ENCODE results near the gene F11R.
A peak's percentile ranks its signal among the peaks of the same experiment; 100 is the strongest.
"Not testable (repeated sequence)": the region's sequence is repeated elsewhere in the genome, so short reads cannot be mapped to it uniquely, and the experiment has no call there.

F11R gene

GRCh38 chr1:160972939-160973338 is 48.0 kb downstream of the F11R start:
- DNase-seq (ENCODE audit: low read depth in 2 of 2) = no peak

- peak in 1 of 2 donors; percentile 3 for DNase-seq (ENCODE audit: low read depth in 2 of 2)
Observed at GRCh38 chr1:160971618-160972056, 49.3 kb downstream of the F11R start.

GRCh38 chr1:160963521-160963920 is 57.4 kb downstream of the F11R start:
- DNase-seq (ENCODE audit: low read depth in 2 of 2) = no peak

- no peak for DNase-seq (ENCODE audit: low read depth in 2 of 2)
Observed at GRCh38 chr1:160961419-160961818, 59.5 kb downstream of the F11R start.

GRCh38 chr1:160956966-160957365 is 64.0 kb downstream of the F11R start:
- DNase-seq (ENCODE audit: low read depth in 2 of 2) = no peak

- peak; percentile 11 to 19 for DNase-seq (ENCODE audit: low read depth in 2 of 2)
Observed at GRCh38 chr1:160954158-160955104, 66.5 kb downstream of the F11R start, which contains the start of gene ITLN2. ITLN2 (minus strand) TSS chr1:160954809; CDS start chr1:160954741, 68 bp downstream.

GRCh38 chr1:160953030-160953429 is 67.9 kb downstream of the F11R start:
- DNase-seq (ENCODE audit: low read depth in 2 of 2) = no peak

GRCh38 chr1:160952129-160952510 is 68.8 kb downstream of the F11R start:
- DNase-seq (ENCODE audit: low read depth in 2 of 2) = no peak

- DNase-seq (ENCODE audit: low read depth in 2 of 2) = peak; percentile 58 to 61
Observed at GRCh38 chr1:160951443-160952128, 69.4 kb downstream of the F11R start.

- DNase-seq (ENCODE audit: low read depth in 2 of 2) = no peak
Observed at GRCh38 chr1:160950657-160951056, 70.3 kb downstream of the F11R start.

- no peak for DNase-seq (ENCODE audit: low read depth in 2 of 2)
Observed at GRCh38 chr1:160949881-160950280, 71.1 kb downstream of the F11R start.

GRCh38 chr1:160949216-160949880 is 71.6 kb downstream of the F11R start:
- not testable (repeated sequence) for DNase-seq (ENCODE audit: low read depth in 2 of 2)

- DNase-seq (ENCODE audit: low read depth in 2 of 2) = not testable (repeated sequence)
Observed at GRCh38 chr1:160947174-160947759, 73.7 kb downstream of the F11R start.

- DNase-seq (ENCODE audit: low read depth in 2 of 2) = not testable (repeated sequence)
Observed at GRCh38 chr1:160945881-160946280, 75.1 kb downstream of the F11R start.
